ENCODE measurements around the gene LCA5L. TPM values are rescaled to one million over a fixed set of nuclear protein-coding genes. Genes with fewer than 3 reads are reported as not detected.

LCA5L gene
- total RNA-seq, 2 experiments from 2014 or later, result 0.47 TPM; not detected in 1

GRCh38 chr21:39364949-39365348 lies 80.6 kb downstream of the LCA5L start:
- CTCF ChIA-PET, result no interaction called here
- H3K4me1 Mint-ChIP-seq (ENCODE audit: low read depth), result no peaks in the 10 kb centered on the region
- DNase-seq (no peak), ATAC-seq (no peak)
- POLR2A ChIA-PET, result no interaction called here
- H3K36me3 Mint-ChIP-seq (ENCODE audit: low read depth), result no peaks in the 10 kb centered on the region
- H3K9me3 Mint-ChIP-seq (ENCODE audit: insufficient read depth), result no peaks in the 10 kb centered on the region
- H3K27me3 Mint-ChIP-seq (ENCODE audit: low read depth), result peaks cover 8% of the 10 kb centered on the region
- H3K4me3 Mint-ChIP-seq, result no peak overlapping the region
- H3K27ac Mint-ChIP-seq, result no peak overlapping the region

GRCh38 chr21:39363607-39364555 lies 81.7 kb downstream of the LCA5L start:
- Mint-ChIP-seq H3K27ac (no peak overlapping the region), H3K36me3 (ENCODE audit: low read depth) (no peaks in the 10 kb centered on the region), H3K4me1 (ENCODE audit: low read depth) (no peaks in the 10 kb centered on the region), H3K4me3 (no peak overlapping the region), H3K27me3 (ENCODE audit: low read depth) (peaks cover 8% of the 10 kb centered on the region), H3K9me3 (ENCODE audit: insufficient read depth) (no peaks in the 10 kb centered on the region)
- POLR2A ChIA-PET, result no interaction called here
- CTCF ChIA-PET, result interaction anchor here (1.4 to 2.0 kb wide), 3 partner anchors 10 to 14 kb away, joined by 3 to 5 read pairs (median 4); no protein-coding TSS in a partner anchor
- ATAC-seq (no peak), DNase-seq (no peak)

- H3K9me3 Mint-ChIP-seq (ENCODE audit: insufficient read depth), result no peaks in the 10 kb centered on the region
- peaks cover 11% of the 10 kb centered on the region for H3K27me3 Mint-ChIP-seq (ENCODE audit: low read depth)
- CTCF ChIA-PET, result interaction anchor here (1.4 to 2.0 kb wide), 3 partner anchors 11 to 13 kb away, joined by 3 to 5 read pairs (median 4); no protein-coding TSS in a partner anchor
- H3K27ac Mint-ChIP-seq, result no peak overlapping the region
- no peaks in the 10 kb centered on the region for H3K4me1 Mint-ChIP-seq (ENCODE audit: low read depth)
- no peaks in the 10 kb centered on the region for H3K36me3 Mint-ChIP-seq (ENCODE audit: low read depth)
- DNase-seq (no peak), ATAC-seq (no peak)
- POLR2A ChIA-PET, result no interaction called here
- no peak overlapping the region for H3K4me3 Mint-ChIP-seq
These were observed 82.8 kb downstream of the LCA5L start for GRCh38 chr21:39362733-39363132.

- no peaks in the 10 kb centered on the region for H3K9me3 Mint-ChIP-seq (ENCODE audit: insufficient read depth)
- H3K4me1 Mint-ChIP-seq (ENCODE audit: low read depth), result no peaks in the 10 kb centered on the region
- no peak overlapping the region for H3K27ac Mint-ChIP-seq
- DNase-seq (no peak), ATAC-seq (no peak)
- POLR2A ChIA-PET, result no interaction called here
- no peak overlapping the region for H3K4me3 Mint-ChIP-seq
- H3K36me3 Mint-ChIP-seq (ENCODE audit: low read depth), result no peaks in the 10 kb centered on the region
- H3K27me3 Mint-ChIP-seq (ENCODE audit: low read depth), result peaks cover 14% of the 10 kb centered on the region
- CTCF ChIA-PET, result interaction anchor here (0.8 kb wide), 1 partner anchor 82 kb away, joined by 3 read pairs; no protein-coding TSS in a partner anchor
These were observed 86.2 kb downstream of the LCA5L start for GRCh38 chr21:39359382-39359781.

Small RNA genes within 50 kb of the gene (microRNA-seq; reads per million reads assigned to microRNA genes)
- gene MIR6508, result not detected

Other genes starting within 250 kb of the LCA5L start
- 10 to 100 TPM; 31.9 to 36.0 TPM for gene BRWD1, start 132.1 kb downstream of the LCA5L start, total RNA-seq
- 100 to 1,000 TPM; 380 to 409 TPM for gene HMGN1, start 96.7 kb downstream of the LCA5L start, total RNA-seq
- gene SH3BGR, start 6.2 kb upstream of the LCA5L start, total RNA-seq, result 1 to 10 TPM in 1 of 2 experiments, not detected in 1; 1.1 TPM
- gene B3GALT5, start 167.2 kb upstream of the LCA5L start, total RNA-seq, result not detected